ENCODE measurements around the gene IDH3G. TPM values are rescaled to one million over a fixed set of nuclear protein-coding genes. Genes with fewer than 3 reads are reported as not detected.

IDH3G gene
- total and polyA plus RNA-seq, 2 donors (not counting 3 experiments of a cell fraction or from before 2014, with no cell fraction given), result 57.7 to 116 TPM

DNA sequence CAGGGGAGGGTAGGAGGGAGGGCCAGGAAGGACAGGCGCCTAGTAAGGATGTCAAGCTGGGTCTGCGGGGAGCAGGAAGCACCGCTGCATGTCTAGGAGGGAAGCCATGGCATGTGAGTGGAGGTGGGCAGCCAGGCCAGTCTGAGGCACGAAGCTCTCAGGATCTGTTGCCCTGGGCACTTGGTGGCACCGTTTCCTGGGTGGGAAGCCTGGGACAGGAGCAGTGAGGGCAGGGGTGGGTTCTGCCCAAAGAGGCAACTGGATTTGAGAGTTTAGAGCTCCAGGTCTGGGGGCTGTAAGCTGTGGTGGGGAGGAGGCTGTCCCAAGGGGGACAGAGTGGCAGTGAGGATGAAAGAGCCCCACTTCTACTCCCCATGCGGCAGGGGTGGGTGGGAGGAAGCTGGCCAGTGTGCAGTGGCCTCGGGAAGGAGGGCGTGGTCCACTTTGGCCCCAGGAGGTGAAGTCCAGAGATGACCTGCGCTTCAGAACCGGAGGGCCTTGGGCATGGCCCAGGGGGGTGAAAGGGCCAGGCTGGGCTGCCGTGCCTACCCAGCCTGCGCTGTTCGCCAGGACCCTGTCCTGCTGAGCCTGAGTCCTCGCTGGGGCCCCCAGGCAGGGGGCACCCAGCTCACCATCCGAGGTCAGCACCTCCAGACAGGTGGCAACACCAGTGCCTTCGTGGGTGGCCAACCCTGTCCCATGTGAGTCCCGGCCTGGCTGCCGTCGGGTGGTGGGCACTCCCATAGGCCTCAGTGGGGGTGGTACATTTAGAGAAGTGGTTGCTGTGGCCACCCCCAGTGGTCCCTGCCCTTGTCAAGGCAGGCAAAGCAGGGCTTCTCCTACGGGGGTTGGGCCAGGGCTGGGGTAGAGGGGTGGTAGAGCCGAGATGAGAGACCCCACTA lies 21.6 kb downstream of the IDH3G start:
- FAIRE-seq (no peak), DNase-seq (ENCODE audit: low read depth, low spot score) (no peak)
- ChIA-PET POLR2A (no interaction called here), CTCF (no interaction called here)
- Histone ChIP-seq H3K79me2 (ENCODE audit: control insufficient read depth, insufficient read depth, low read length) (no peaks in the 10 kb centered on the region), H3K27me3 (ENCODE audit: control insufficient read depth in 2 of 2, insufficient read depth in 2 of 2, low read length in 2 of 2) (no peaks in the 10 kb centered on the region), H3K4me3 (replicated peaks in 1 of 3; ENCODE audit: insufficient read depth in 1 of 3, low read depth in 1 of 3, low read length in 3 of 3) (no peak overlapping the region), H3K9me1 (replicated peaks; ENCODE audit: control insufficient read depth, extremely low read depth, insufficient read depth, low read length) (no peaks in the 10 kb centered on the region), H3K27ac (ENCODE audit: insufficient read depth, low read depth, low read length) (no peak overlapping the region), H3K9ac (replicated peaks; ENCODE audit: extremely low read depth, insufficient read depth, low read length) (no peak overlapping the region), H2AFZ (ENCODE audit: low read depth, low read length) (no peak overlapping the region), H4K20me1 (replicated peaks; ENCODE audit: control insufficient read depth, extremely low read depth, insufficient read depth, low read length) (no peaks in the 10 kb centered on the region), H3K9me3 (replicated peaks; ENCODE audit: control insufficient read depth, insufficient read depth, low read length) (no peaks in the 10 kb centered on the region), H3K4me1 (ENCODE audit: control insufficient read depth, extremely low read depth, insufficient read depth, low read length) (no peaks in the 10 kb centered on the region), H3K36me3 (ENCODE audit: control insufficient read depth in 2 of 2, extremely low read depth in 1 of 2, insufficient read depth in 2 of 2, low read length in 2 of 2) (peaks cover 0 to 22% of the 10 kb centered on the region in 2 experiments), H3K4me2 (ENCODE audit: insufficient read depth, low read length) (no peak overlapping the region)
- no TSS peak for BruUV-seq (replicated peaks)
- intact Hi-C loops (cut with micrococcal nuclease) (no loop called here), dilution Hi-C loops (cut with MboI; ENCODE audit: extremely low pct_ligation_motif_present, low sequenced_read_pairs) (no loop called here)
- no peak for TF ChIP-seq EZH2 (IDR thresholded peaks at IDR 0.05; ENCODE audit: borderline replicate concordance, low read depth, low read length, severe bottlenecking)
- no peak for TF ChIP-seq POLR2A (IDR thresholded peaks at IDR 0.05; ENCODE audit: low read depth, low read length)
- TF ChIP-seq GATA2 (IDR thresholded peaks at IDR 0.05; ENCODE audit: insufficient read depth, insufficient read length, low read depth, low read length), result no peak
- TF ChIP-seq CTCF (IDR thresholded peaks at IDR 0.05; ENCODE audit: extremely low read depth in 1 of 2, insufficient read depth in 1 of 2, low read depth in 1 of 2, low read length in 2 of 2), result no peak
- TF ChIP-seq POLR2AphosphoS5 (IDR thresholded peaks at IDR 0.05; ENCODE audit: insufficient read depth, low read depth, low read length), result no peak
- no peak for TF ChIP-seq JUN (IDR thresholded peaks at IDR 0.05; ENCODE audit: borderline replicate concordance, insufficient read depth, insufficient read length, low read depth)
- TF ChIP-seq MYC (IDR thresholded peaks at IDR 0.05; ENCODE audit: low read depth, low read length), result no peak
- no peak for TF ChIP-seq MAX (IDR thresholded peaks at IDR 0.05; ENCODE audit: insufficient read depth, insufficient read length)
- TF ChIP-seq FOS (IDR thresholded peaks at IDR 0.05; ENCODE audit: borderline replicate concordance, insufficient read depth, low read length), result no peak

All from endothelial cell of umbilical vein (primary cell).